Measurements from ENCODE around the gene MEIOSIN. TPM values are rescaled to one million over a fixed set of nuclear protein-coding genes. Genes with fewer than 3 reads are reported as not detected.

The MEIOSIN gene
- total and polyA plus RNA-seq, 2 of the 13 experiments (the other 11 are each of a cell fraction or from before 2014, with no cell fraction given): not detected

DNA sequence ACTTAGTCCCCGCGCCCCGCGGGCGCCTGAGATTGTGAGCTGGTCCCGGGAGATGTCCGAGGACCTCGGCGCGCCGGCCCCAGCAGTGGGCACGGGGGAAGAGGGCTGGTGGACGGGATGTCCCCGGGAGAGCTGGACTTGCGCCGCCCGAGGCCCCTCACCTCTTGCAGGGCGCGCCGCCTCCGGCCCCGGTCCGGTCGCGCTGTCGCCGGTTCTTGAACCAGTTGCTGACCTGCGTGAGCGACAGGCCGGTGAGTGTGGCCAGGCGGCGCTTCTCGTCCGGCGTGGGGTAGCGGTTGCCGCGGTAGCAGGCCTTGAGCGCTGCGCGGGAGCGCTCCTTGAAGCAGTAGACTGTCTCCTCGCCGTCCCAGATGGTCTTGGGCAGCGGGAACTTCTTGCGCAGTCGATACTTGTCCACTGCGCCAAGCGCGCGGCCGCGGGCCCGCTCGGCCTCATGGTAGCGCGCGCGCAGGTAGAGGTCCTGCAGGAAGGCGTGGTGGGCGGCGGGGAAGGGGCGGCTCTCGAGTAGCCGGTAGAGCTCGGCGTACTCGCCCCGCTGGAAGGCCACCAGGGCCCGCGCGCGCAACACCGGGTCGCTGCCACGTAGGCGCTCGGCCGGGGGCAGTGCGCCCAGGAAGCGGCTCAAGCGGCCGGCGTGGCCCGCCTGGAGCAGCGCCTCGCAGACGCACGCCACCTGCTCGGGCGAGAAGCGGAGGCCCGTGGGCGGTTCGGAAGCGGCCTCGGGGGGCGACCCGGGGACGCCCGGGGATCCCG, 34.8 kb downstream of the MEIOSIN start (continued):
- TF ChIP-seq, protein P1, sequence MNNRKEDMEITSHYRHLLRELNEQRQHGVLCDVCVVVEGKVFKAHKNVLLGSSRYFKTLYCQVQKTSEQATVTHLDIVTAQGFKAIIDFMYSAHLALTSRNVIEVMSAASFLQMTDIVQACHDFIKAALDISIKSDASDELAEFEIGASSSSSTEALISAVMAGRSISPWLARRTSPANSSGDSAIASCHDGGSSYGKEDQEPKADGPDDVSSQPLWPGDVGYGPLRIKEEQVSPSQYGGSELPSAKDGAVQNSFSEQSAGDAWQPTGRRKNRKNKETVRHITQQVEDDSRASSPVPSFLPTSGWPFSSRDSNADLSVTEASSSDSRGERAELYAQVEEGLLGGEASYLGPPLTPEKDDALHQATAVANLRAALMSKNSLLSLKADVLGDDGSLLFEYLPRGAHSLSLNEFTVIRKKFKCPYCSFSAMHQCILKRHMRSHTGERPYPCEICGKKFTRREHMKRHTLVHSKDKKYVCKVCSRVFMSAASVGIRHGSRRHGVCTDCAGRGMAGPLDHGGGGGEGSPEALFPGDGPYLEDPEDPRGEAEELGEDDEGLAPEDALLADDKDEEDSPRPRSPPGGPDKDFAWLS (CRISPR knock-in tag; IDR thresholded peaks at IDR 0.05; ENCODE audit: borderline replicate concordance): no peak
- TF ChIP-seq, protein P2, sequence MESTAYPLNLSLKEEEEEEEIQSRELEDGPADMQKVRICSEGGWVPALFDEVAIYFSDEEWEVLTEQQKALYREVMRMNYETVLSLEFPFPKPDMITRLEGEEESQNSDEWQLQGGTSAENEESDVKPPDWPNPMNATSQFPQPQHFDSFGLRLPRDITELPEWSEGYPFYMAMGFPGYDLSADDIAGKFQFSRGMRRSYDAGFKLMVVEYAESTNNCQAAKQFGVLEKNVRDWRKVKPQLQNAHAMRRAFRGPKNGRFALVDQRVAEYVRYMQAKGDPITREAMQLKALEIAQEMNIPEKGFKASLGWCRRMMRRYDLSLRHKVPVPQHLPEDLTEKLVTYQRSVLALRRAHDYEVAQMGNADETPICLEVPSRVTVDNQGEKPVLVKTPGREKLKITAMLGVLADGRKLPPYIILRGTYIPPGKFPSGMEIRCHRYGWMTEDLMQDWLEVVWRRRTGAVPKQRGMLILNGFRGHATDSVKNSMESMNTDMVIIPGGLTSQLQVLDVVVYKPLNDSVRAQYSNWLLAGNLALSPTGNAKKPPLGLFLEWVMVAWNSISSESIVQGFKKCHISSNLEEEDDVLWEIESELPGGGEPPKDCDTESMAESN (CRISPR knock-in tag; conservative IDR thresholded peaks at IDR 0.05): peak; percentile 75
- no peak for TF ChIP-seq ZNF792 (CRISPR knock-in tag; IDR thresholded peaks at IDR 0.05)
- TF ChIP-seq PHF5A (CRISPR knock-in tag; IDR thresholded peaks at IDR 0.05; ENCODE audit: low read depth, unreplicated experiment): no peak
- no peak for TF ChIP-seq MAFK (conservative IDR thresholded peaks at IDR 0.05 in 1 of 2, IDR thresholded peaks at IDR 0.05 in 1 of 2; ENCODE audit: low read length in 2 of 2)
- peak; percentile 58 for TF ChIP-seq MED1 (CRISPR knock-in tag; IDR thresholded peaks at IDR 0.05)
- no peak for TF ChIP-seq PCBP1 (IDR thresholded peaks at IDR 0.05; ENCODE audit: borderline replicate concordance, low read depth, low read length)
- TF ChIP-seq, protein P3, sequence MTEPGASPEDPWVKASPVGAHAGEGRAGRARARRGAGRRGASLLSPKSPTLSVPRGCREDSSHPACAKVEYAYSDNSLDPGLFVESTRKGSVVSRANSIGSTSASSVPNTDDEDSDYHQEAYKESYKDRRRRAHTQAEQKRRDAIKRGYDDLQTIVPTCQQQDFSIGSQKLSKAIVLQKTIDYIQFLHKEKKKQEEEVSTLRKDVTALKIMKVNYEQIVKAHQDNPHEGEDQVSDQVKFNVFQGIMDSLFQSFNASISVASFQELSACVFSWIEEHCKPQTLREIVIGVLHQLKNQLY (CRISPR knock-in tag; IDR thresholded peaks at IDR 0.05): no peak
- TF ChIP-seq, protein P4, sequence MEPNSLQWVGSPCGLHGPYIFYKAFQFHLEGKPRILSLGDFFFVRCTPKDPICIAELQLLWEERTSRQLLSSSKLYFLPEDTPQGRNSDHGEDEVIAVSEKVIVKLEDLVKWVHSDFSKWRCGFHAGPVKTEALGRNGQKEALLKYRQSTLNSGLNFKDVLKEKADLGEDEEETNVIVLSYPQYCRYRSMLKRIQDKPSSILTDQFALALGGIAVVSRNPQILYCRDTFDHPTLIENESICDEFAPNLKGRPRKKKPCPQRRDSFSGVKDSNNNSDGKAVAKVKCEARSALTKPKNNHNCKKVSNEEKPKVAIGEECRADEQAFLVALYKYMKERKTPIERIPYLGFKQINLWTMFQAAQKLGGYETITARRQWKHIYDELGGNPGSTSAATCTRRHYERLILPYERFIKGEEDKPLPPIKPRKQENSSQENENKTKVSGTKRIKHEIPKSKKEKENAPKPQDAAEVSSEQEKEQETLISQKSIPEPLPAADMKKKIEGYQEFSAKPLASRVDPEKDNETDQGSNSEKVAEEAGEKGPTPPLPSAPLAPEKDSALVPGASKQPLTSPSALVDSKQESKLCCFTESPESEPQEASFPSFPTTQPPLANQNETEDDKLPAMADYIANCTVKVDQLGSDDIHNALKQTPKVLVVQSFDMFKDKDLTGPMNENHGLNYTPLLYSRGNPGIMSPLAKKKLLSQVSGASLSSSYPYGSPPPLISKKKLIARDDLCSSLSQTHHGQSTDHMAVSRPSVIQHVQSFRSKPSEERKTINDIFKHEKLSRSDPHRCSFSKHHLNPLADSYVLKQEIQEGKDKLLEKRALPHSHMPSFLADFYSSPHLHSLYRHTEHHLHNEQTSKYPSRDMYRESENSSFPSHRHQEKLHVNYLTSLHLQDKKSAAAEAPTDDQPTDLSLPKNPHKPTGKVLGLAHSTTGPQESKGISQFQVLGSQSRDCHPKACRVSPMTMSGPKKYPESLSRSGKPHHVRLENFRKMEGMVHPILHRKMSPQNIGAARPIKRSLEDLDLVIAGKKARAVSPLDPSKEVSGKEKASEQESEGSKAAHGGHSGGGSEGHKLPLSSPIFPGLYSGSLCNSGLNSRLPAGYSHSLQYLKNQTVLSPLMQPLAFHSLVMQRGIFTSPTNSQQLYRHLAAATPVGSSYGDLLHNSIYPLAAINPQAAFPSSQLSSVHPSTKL (CRISPR knock-in tag; IDR thresholded peaks at IDR 0.05): no peak
- no peak for TF ChIP-seq ZNF326 (CRISPR knock-in tag; IDR thresholded peaks at IDR 0.05; ENCODE audit: borderline replicate concordance)
- TF ChIP-seq MZF1 (CRISPR knock-in tag; IDR thresholded peaks at IDR 0.05; ENCODE audit: borderline replicate concordance): 0 out of 2 replicates have a peak, but pooled peaks have one; percentile 67
- TF ChIP-seq KDM5A (IDR thresholded peaks at IDR 0.05; ENCODE audit: borderline replicate concordance, low read length): no peak
- TF ChIP-seq, protein P5, sequence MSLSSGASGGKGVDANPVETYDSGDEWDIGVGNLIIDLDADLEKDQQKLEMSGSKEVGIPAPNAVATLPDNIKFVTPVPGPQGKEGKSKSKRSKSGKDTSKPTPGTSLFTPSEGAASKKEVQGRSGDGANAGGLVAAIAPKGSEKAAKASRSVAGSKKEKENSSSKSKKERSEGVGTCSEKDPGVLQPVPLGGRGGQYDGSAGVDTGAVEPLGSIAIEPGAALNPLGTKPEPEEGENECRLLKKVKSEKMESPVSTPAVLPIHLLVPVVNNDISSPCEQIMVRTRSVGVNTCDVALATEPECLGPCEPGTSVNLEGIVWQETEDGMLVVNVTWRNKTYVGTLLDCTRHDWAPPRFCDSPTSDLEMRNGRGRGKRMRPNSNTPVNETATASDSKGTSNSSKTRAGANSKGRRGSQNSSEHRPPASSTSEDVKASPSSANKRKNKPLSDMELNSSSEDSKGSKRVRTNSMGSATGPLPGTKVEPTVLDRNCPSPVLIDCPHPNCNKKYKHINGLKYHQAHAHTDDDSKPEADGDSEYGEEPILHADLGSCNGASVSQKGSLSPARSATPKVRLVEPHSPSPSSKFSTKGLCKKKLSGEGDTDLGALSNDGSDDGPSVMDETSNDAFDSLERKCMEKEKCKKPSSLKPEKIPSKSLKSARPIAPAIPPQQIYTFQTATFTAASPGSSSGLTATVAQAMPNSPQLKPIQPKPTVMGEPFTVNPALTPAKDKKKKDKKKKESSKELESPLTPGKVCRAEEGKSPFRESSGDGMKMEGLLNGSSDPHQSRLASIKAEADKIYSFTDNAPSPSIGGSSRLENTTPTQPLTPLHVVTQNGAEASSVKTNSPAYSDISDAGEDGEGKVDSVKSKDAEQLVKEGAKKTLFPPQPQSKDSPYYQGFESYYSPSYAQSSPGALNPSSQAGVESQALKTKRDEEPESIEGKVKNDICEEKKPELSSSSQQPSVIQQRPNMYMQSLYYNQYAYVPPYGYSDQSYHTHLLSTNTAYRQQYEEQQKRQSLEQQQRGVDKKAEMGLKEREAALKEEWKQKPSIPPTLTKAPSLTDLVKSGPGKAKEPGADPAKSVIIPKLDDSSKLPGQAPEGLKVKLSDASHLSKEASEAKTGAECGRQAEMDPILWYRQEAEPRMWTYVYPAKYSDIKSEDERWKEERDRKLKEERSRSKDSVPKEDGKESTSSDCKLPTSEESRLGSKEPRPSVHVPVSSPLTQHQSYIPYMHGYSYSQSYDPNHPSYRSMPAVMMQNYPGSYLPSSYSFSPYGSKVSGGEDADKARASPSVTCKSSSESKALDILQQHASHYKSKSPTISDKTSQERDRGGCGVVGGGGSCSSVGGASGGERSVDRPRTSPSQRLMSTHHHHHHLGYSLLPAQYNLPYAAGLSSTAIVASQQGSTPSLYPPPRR (CRISPR knock-in tag; IDR thresholded peaks at IDR 0.05; ENCODE audit: borderline replicate concordance): peak; percentile 38; the same call in 1 of the 2 replicates
- TF ChIP-seq, protein P6, sequence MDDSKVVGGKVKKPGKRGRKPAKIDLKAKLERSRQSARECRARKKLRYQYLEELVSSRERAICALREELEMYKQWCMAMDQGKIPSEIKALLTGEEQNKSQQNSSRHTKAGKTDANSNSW (CRISPR knock-in tag; IDR thresholded peaks at IDR 0.05; ENCODE audit: borderline replicate concordance): no peak

Data from HepG2 (cell line).